Activated gamma-delta T cell (primary cell): Measurements from ENCODE around the gene ADCY10.

Source experiments
- DNase-seq: peaks from one replicate; lab custom pipeline; 2025; lab: John Stamatoyannopoulos, UW

Gene ADCY10

GRCh38 chr1:167776616-167777268 lies 137.2 kb downstream of the ADCY10 start:
- no peak for DNase-seq

GRCh38 chr1:167776151-167776550 lies 137.8 kb downstream of the ADCY10 start:
- no peak for DNase-seq

GRCh38 chr1:167775178-167775577 lies 138.8 kb downstream of the ADCY10 start:
- DNase-seq: no peak

GRCh38 chr1:167774710-167775109 lies 139.2 kb downstream of the ADCY10 start:
- DNase-seq: no peak

GRCh38 chr1:167773516-167773915 lies 140.4 kb downstream of the ADCY10 start:
- DNase-seq: no peak

- no peak for DNase-seq
Observed at GRCh38 chr1:167772436-167772835, 141.5 kb downstream of the ADCY10 start.

- DNase-seq: no peak
Observed at GRCh38 chr1:167770127-167770526, 143.8 kb downstream of the ADCY10 start.

GRCh38 chr1:167767761-167768160 lies 146.2 kb downstream of the ADCY10 start:
- no peak for DNase-seq

- DNase-seq: no peak
Observed at GRCh38 chr1:167766538-167766937, 147.4 kb downstream of the ADCY10 start.

- DNase-seq: no peak
Observed at GRCh38 chr1:167765496-167765895, 148.4 kb downstream of the ADCY10 start.

GRCh38 chr1:167764458-167765330 lies 149.2 kb downstream of the ADCY10 start:
- no peak for DNase-seq

GRCh38 chr1:167763525-167764220 lies 150.3 kb downstream of the ADCY10 start:
- no peak for DNase-seq

GRCh38 chr1:167762061-167762746 lies 151.7 kb downstream of the ADCY10 start:
- no peak for DNase-seq

- DNase-seq: no peak
Observed at GRCh38 chr1:167761400-167761799, 152.5 kb downstream of the ADCY10 start.
